GM12878 (cell line): ENCODE data around the gene THSD4. TPM values are rescaled to one million over a fixed set of nuclear protein-coding genes. Genes with fewer than 3 reads are reported as not detected.

Source experiments
- ATAC-seq: fragments of 200-7000 bp; cut with Tn5 transposase; 3 replicates; pipeline ENCODE4 v1.9.1; 2020; ENCODE audit warnings: mild to moderate bottlenecking, moderate library complexity
- BruUV-seq: library from RNA; stranded (reverse); fragments of 400-500 nt; replicated peaks from 2 replicates; lab custom pipeline; 2021; lab: Mats Ljungman, UMichigan
- CTCF ChIA-PET: fragments of 300-600 bp; sonication (Branson Sonifier 250); formaldehyde crosslinking; extraction: SDS; loops from one replicate; lab custom pipeline; 2021; ENCODE audit warnings: inconsistent platforms; lab: Yijun Ruan, JAX
- POLR2A ChIA-PET: fragments of 350-600 bp; formaldehyde crosslinking; extraction: SDS; loops from one replicate; lab custom pipeline; 2021; ENCODE audit warnings: inconsistent platforms; lab: Charles Lee
- RAD21 ChIA-PET: fragments of 300-600 bp; sonication (Branson Sonifier 250); formaldehyde crosslinking; loops from one replicate; lab custom pipeline; 2023; ENCODE audit warnings: antibody characterized with exemption; ENCODE audit not compliant: unreplicated experiment; lab: Charles Lee
- SMC1A ChIA-PET: fragments of 300-600 bp; sonication (Branson Sonifier 250); formaldehyde crosslinking; loops from one replicate; lab custom pipeline; 2023; ENCODE audit not compliant: unreplicated experiment, uncharacterized antibody; lab: Charles Lee
- DNase-seq: peaks from one replicate; pipeline ENCODE4 v3.0.0-alpha.2; 2011; ENCODE audit warnings: low read depth, low spot score
- FAIRE-seq: peaks from 3 replicates; lab custom pipeline; 2011; peaks lifted over from hg19 to GRCh38; lab: Jason Lieb, UNC
- H2AFZ ChIP-seq: 2 replicates; pipeline ENCODE4 v1.6.0; 2011; ENCODE audit warnings: low read depth, low read length, control low read depth; ENCODE audit not compliant: control insufficient read depth
- H3K27ac ChIP-seq: 2 replicates; pipeline ENCODE4 v1.5.1; 2011; ENCODE audit warnings: control low read depth; ENCODE audit not compliant: control insufficient read depth, insufficient read depth
- H3K27me3 ChIP-seq, 2 experiments: replicated peaks in 1 of 2; 2 replicates each; pipeline versions ENCODE4 v1.6.0 to v1.6.1; 2011; ENCODE audit warnings: low read length in 1 of 2; ENCODE audit not compliant: control insufficient read depth in 2 of 2, insufficient read depth in 2 of 2
- H3K36me3 ChIP-seq, 2 experiments: 2 replicates each; pipeline ENCODE4 v1.5.1; 2011; ENCODE audit warnings: low read length in 1 of 2; ENCODE audit not compliant: control insufficient read depth in 2 of 2, insufficient read depth in 2 of 2
- H3K4me1 ChIP-seq: 2 replicates; pipeline ENCODE4 v1.6.1; 2011; ENCODE audit warnings: mild to moderate bottlenecking, low read length, moderate library complexity, mixed read lengths; ENCODE audit not compliant: control insufficient read depth, insufficient read depth
- H3K4me2 ChIP-seq: 2 replicates; pipeline ENCODE4 v1.6.0; 2011; ENCODE audit warnings: control low read depth; ENCODE audit not compliant: control insufficient read depth, insufficient read depth
- H3K4me3 ChIP-seq: fragments of 200-600 bp; sonication (generic); 2 replicates; pipeline ENCODE4 v1.5.1; 2016
- H3K79me2 ChIP-seq: 2 replicates; pipeline ENCODE4 v1.6.0; 2011; ENCODE audit warnings: low read length; ENCODE audit not compliant: control insufficient read depth, insufficient read depth
- H3K9ac ChIP-seq: 2 replicates; pipeline ENCODE4 v1.8.0; 2011; ENCODE audit warnings: low read length, control low read depth, mixed read lengths; ENCODE audit not compliant: control insufficient read depth, insufficient read depth
- H3K9me3 ChIP-seq: replicated peaks from 3 replicates; pipeline ENCODE4 v1.5.1; 2011; ENCODE audit warnings: mild to moderate bottlenecking, low read length; ENCODE audit not compliant: control insufficient read depth, insufficient read depth
- H4K20me1 ChIP-seq: 2 replicates; pipeline ENCODE4 v1.6.0; 2011; ENCODE audit not compliant: control insufficient read depth, insufficient read depth
- ATF3 ChIP-seq: IDR thresholded peaks from 2 replicates; pipeline ENCODE4 v1.6.1; 2011; ENCODE audit warnings: low read depth, mild to moderate bottlenecking, low read length, moderate library complexity, borderline replicate concordance; ENCODE audit errors: extremely low read depth
- ATF7 ChIP-seq: fragments of 450-650 bp; IDR thresholded peaks from 2 replicates; pipeline ENCODE4 v1.6.1; 2016; ENCODE audit warnings: low read depth, mild to moderate bottlenecking
- BMI1 ChIP-seq: fragments of 450-650 bp; IDR thresholded peaks from 2 replicates; pipeline ENCODE4 v1.6.1; 2016; ENCODE audit warnings: mild to moderate bottlenecking, moderate library complexity, borderline replicate concordance
- CREB1 ChIP-seq: IDR thresholded peaks from 2 replicates; pipeline ENCODE4 v1.6.1; 2012; ENCODE audit warnings: low read depth, mild to moderate bottlenecking, inconsistent platforms
- CTCF ChIP-seq, 3 experiments: IDR thresholded peaks in 2 of 3; conservative IDR thresholded peaks in 1 of 3; 2 replicates each; pipeline ENCODE4 v1.5.1; 2011; ENCODE audit warnings: low read depth in 3 of 3, low read length in 3 of 3, mild to moderate bottlenecking in 3 of 3, control low read depth in 2 of 3, moderate library complexity in 2 of 3, inconsistent platforms in 1 of 3, mixed read lengths in 1 of 3; ENCODE audit not compliant: control insufficient read depth in 2 of 3, insufficient read depth in 1 of 3; ENCODE audit errors: extremely low read depth in 1 of 3
- GATAD2B ChIP-seq: fragments of 450-650 bp; conservative IDR thresholded peaks from 2 replicates; pipeline ENCODE4 v1.6.1; 2017; ENCODE audit warnings: low read depth, mild to moderate bottlenecking, moderate library complexity
- HCFC1 ChIP-seq: fragments of 150-350 bp; IDR thresholded peaks from 2 replicates; pipeline ENCODE4 v1.6.1; 2014; ENCODE audit warnings: low read length
- KLF5 ChIP-seq: fragments of 450-650 bp; IDR thresholded peaks from 2 replicates; pipeline ENCODE4 v1.6.1; 2014; ENCODE audit warnings: mild to moderate bottlenecking; ENCODE audit not compliant: partially characterized antibody
- MAX ChIP-seq: IDR thresholded peaks from 2 replicates; pipeline ENCODE4 v1.6.1; 2012; ENCODE audit warnings: low read depth, low read length, improper control_type of control experiment
- MTA3 ChIP-seq: IDR thresholded peaks from 2 replicates; pipeline ENCODE4 v1.6.1; 2012; ENCODE audit warnings: low read length, inconsistent platforms, borderline replicate concordance
- PML ChIP-seq: IDR thresholded peaks from 2 replicates; pipeline ENCODE4 v1.6.1; 2012; ENCODE audit warnings: low read length, inconsistent platforms
- RAD21 ChIP-seq: IDR thresholded peaks from 2 replicates; pipeline ENCODE4 v1.6.1; 2011; ENCODE audit warnings: mild to moderate bottlenecking, low read depth, low read length, moderate library complexity; ENCODE audit not compliant: insufficient read depth
- TCF3 ChIP-seq: IDR thresholded peaks from 2 replicates; pipeline ENCODE4 v1.6.1; 2012; ENCODE audit warnings: low read depth, mild to moderate bottlenecking, low read length, borderline replicate concordance; ENCODE audit not compliant: insufficient read depth
- WGBS: methylation state at CpG from one replicate; pipeline ENCODE4 v1.1.6; 2016; ENCODE audit warnings: low lambda C conversion rate; ENCODE audit not compliant: insufficient replicate concordance, insufficient coverage; ENCODE audit errors: missing lambda C conversion rate; 5-methylcytosine and 5-hydroxymethylcytosine counted together
- in situ Hi-C: fragments of 300-500 bp; cut with MboI; formaldehyde crosslinking; loops from 9 replicates; pipeline ENCODE4 v1.14.3; 2018; ENCODE audit warnings: mixed read lengths
- intact Hi-C: fragments of 100-400 bp; cut with micrococcal nuclease; formaldehyde crosslinking; loops from one replicate; pipeline ENCODE4 v1.14.2; 2022; ENCODE audit not compliant: unreplicated experiment
- polyA plus RNA-seq, 11 experiments: library from polyadenylated mRNA; depleted of rRNA in 4 of 11; unstranded in 6 of 11; stranded (reverse) in 5 of 11; fragments of >200 nt; fragmentation: Nextera tagmentation in 4 of 11; fragmentation: Illumina TruSeq in 1 of 11; extraction: Ambion mirVana in 4 of 11; extraction: Trizol in 1 of 11; gene quantifications; 1 replicate in 1 of 11; 2 replicates in 10 of 11; pipeline versions ENCODE4 v1.2.1 to v1.2.3, GENCODE V29; 2011 to 2016; ENCODE audit warnings: inconsistent platforms in 2 of 11, missing spikeins in 2 of 11, low read depth in 1 of 11
- total RNA-seq, 4 experiments: library from RNA; depleted of rRNA in 3 of 4; stranded (reverse); fragments of >200 nt in 3 of 4; fragmentation: Illumina TruSeq in 1 of 4; extraction: Trizol in 1 of 4; gene quantifications; 2 replicates each; pipeline versions ENCODE4 v1.2.1 to v1.2.3, GENCODE V29; 2013 to 2021

Gene THSD4
- total and polyA plus RNA-seq, 10 of the 15 experiments (the other 5 are each of a cell fraction or from before 2014, with no cell fraction given) = 0.04 to 0.13 (median 0.05) TPM; not detected in 7

GRCh38 chr15:71530116-71530515 is 414.8 kb downstream of the THSD4 start (continued):
- TF ChIP-seq GATAD2B = no peak
- TF ChIP-seq KLF5 = no peak
- TF ChIP-seq CREB1 = no peak
- no peak for TF ChIP-seq HCFC1
- TF ChIP-seq ATF3 = no peak
- no peak for TF ChIP-seq ATF7
- no peak for TF ChIP-seq MTA3
- TF ChIP-seq BMI1 = no peak
- no peak for TF ChIP-seq PML
- TF ChIP-seq TCF3 = no peak

- WGBS = 25% methylated on average over 6 of the region's 6 CpGs
Measured at GRCh38 chr15:71532994-71533393, 417.7 kb downstream of the THSD4 start.

More at GRCh38 chr15:71532994-71533393, 417.7 kb downstream of the THSD4 start:
- no peak for FAIRE-seq
- BruUV-seq = no TSS peak
- Histone ChIP-seq H3K79me2 (no peaks in the 10 kb centered on the region), H3K27ac (no peak overlapping the region), H4K20me1 (no peaks in the 10 kb centered on the region), H3K36me3 (no peaks in the 10 kb centered on the region), H3K9me3 (no peaks in the 10 kb centered on the region; the same call in 2 of the 3 replicates), H2AFZ (no peak overlapping the region), H3K4me1 (no peaks in the 10 kb centered on the region), H3K9ac (no peak overlapping the region), H3K27me3 (peaks cover 0 to 6% of the 10 kb centered on the region in 2 experiments; a peak in 2 of 4 replicates), H3K4me2 (no peak overlapping the region), H3K4me3 (no peak overlapping the region)
- SMC1A ChIA-PET = no interaction called here
- POLR2A ChIA-PET = no interaction called here
- no peak for DNase-seq
- in situ Hi-C loops (no loop called here), intact Hi-C loops (no loop called here)
- no peak for TF ChIP-seq MAX
- TF ChIP-seq CTCF (IDR thresholded peaks at IDR 0.05 in 2 of 3, conservative IDR thresholded peaks at IDR 0.05 in 1 of 3; ENCODE audit: control insufficient read depth in 2 of 3, extremely low read depth in 1 of 3, insufficient read depth in 1 of 3, low read depth in 3 of 3, low read length in 3 of 3) = peak; percentile 37 to 46 (median 46); a peak in 5 of 6 replicates
- peak; percentile 40 for TF ChIP-seq RAD21
- ATAC-seq = no peak; the same call in 2 of the 3 replicates
- RAD21 ChIA-PET = no interaction called here
- CTCF ChIA-PET = interaction anchor here (0.7 to 1.3 kb wide), 3 partner anchors 120 to 199 kb away, joined by 3 to 4 read pairs (median 3); no protein-coding TSS in a partner anchor
